ENCODE data around the gene INTS6L.
"Not testable (repeated sequence)": the region's sequence is repeated elsewhere in the genome, so short reads cannot be mapped to it uniquely, and the experiment has no call there.

Gene INTS6L

DNA sequence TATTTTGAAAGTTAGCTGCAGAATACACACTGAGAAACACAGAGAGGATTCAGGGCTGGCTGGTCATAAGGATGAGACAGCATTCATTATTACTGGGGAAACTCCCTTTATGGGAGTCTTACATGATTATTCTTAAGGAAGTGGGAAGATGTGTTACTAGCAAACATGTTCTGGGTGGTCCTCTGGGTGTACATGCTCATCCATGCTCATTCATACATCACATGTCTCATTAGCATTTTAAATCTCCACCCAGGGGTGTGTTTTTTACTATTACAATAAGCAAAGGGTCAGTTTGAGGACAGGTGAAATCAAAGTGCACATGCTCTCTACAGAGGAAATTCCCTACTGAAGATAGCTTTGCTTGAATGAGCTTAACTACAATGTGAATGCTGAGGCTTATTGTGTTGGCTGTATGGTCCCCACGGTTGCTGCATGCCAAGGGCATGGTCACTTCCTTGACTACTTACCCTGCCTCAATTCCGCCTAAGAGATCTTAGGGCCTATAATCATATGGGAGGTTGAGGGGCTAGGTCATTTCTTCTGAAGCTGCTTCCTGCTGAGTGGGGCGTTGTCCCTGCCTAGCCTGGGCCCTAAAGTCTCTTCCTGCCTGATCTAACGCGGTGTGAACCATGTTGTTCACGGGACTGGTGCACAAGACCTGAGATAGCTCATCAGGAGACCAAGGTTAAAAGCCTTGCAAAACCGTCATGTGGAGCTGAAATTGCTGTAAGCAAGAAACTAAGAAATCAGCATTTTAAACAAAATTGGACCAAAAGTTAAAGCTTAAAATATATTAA lies 104.1 kb downstream of the INTS6L start:
- DNase-seq, result not testable (repeated sequence)

DNA sequence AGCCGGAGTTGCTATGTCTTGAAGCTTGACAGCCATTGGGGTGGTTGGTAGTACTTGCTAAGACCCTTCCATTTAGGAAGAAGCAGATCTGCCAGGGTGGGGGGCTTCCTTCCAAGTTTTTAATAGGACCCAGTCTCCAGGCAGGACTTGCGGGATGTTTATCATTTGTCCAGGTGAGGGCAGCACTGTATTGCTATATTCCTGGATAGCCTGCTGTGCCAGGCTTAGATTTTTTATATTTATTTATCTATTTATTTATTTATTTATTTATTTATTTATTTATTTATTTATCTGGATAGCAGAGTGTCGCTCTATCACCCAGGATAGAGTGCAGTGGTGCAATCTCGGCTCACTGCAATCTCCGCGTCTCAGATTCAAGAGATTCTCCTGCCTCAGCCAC lies 105.5 kb downstream of the INTS6L start:
- DNase-seq, result peak; percentile 60

- peak; percentile 7 for DNase-seq
Observed at GRCh38 chrX:135629342-135629741, 108.9 kb downstream of the INTS6L start.

Measured in DMS53 (cell line).